Measurements from ENCODE around the gene NR1H4.
"Not testable (repeated sequence)": the region's sequence is repeated elsewhere in the genome, so short reads cannot be mapped to it uniquely, and the experiment has no call there.

The NR1H4 gene

GRCh38 chr12:100468126-100468525 lies 5.5 kb upstream of the NR1H4 start:
- in situ Hi-C loops (cut with HindIII; ENCODE audit: low sequenced_read_pairs): no loop called here

GRCh38 chr12:100472325-100472724 lies 1.3 kb upstream of the NR1H4 start:
- in situ Hi-C loops (cut with HindIII; ENCODE audit: low sequenced_read_pairs): no loop called here

GRCh38 chr12:100473050-100473715 lies 483 bp upstream of the NR1H4 start:
- in situ Hi-C loops (cut with HindIII; ENCODE audit: low sequenced_read_pairs): no loop called here

- in situ Hi-C loops (cut with HindIII; ENCODE audit: low sequenced_read_pairs): loop anchor here (5.0 kb wide), 1 partner anchor 47 kb away; no protein-coding TSS in a partner anchor
Observed at GRCh38 chr12:100474617-100475016, 951 bp downstream of the NR1H4 start.

GRCh38 chr12:100476013-100476751 lies 2.5 kb downstream of the NR1H4 start:
- in situ Hi-C loops (cut with HindIII; ENCODE audit: low sequenced_read_pairs): loop anchor here (5.0 kb wide), 1 partner anchor 49 kb away; no protein-coding TSS in a partner anchor

GRCh38 chr12:100481021-100481420 lies 7.4 kb downstream of the NR1H4 start:
- in situ Hi-C loops (cut with HindIII; ENCODE audit: low sequenced_read_pairs): no loop called here

GRCh38 chr12:100484183-100484886 lies 10.7 kb downstream of the NR1H4 start:
- in situ Hi-C loops (cut with HindIII; ENCODE audit: low sequenced_read_pairs): no loop called here

GRCh38 chr12:100484891-100485471 lies 11.3 kb downstream of the NR1H4 start:
- in situ Hi-C loops (cut with HindIII; ENCODE audit: low sequenced_read_pairs): no loop called here

GRCh38 chr12:100485983-100486382 lies 12.3 kb downstream of the NR1H4 start:
- in situ Hi-C loops (cut with HindIII; ENCODE audit: low sequenced_read_pairs): no loop called here

- in situ Hi-C loops (cut with HindIII; ENCODE audit: low sequenced_read_pairs): no loop called here
Observed at GRCh38 chr12:100489251-100489820, 15.7 kb downstream of the NR1H4 start.

GRCh38 chr12:100490056-100490455 lies 16.4 kb downstream of the NR1H4 start:
- in situ Hi-C loops (cut with HindIII; ENCODE audit: low sequenced_read_pairs): no loop called here

- in situ Hi-C loops (cut with HindIII; ENCODE audit: low sequenced_read_pairs): no loop called here
Observed at GRCh38 chr12:100491104-100491503, 17.4 kb downstream of the NR1H4 start.

GRCh38 chr12:100493396-100494012 lies 19.8 kb downstream of the NR1H4 start:
- in situ Hi-C loops (cut with HindIII; ENCODE audit: low sequenced_read_pairs): no loop called here

- in situ Hi-C loops (cut with HindIII; ENCODE audit: low sequenced_read_pairs): no loop called here
Observed at GRCh38 chr12:100494026-100494425, 20.4 kb downstream of the NR1H4 start.

- in situ Hi-C loops (cut with HindIII; ENCODE audit: low sequenced_read_pairs): no loop called here
Observed at GRCh38 chr12:100494538-100494937, 20.9 kb downstream of the NR1H4 start.

- in situ Hi-C loops (cut with HindIII; ENCODE audit: low sequenced_read_pairs): no loop called here
Observed at GRCh38 chr12:100497105-100497795, 23.6 kb downstream of the NR1H4 start.

GRCh38 chr12:100498141-100498540 lies 24.5 kb downstream of the NR1H4 start:
- in situ Hi-C loops (cut with HindIII; ENCODE audit: low sequenced_read_pairs): no loop called here

GRCh38 chr12:100499416-100499815 lies 25.8 kb downstream of the NR1H4 start:
- in situ Hi-C loops (cut with HindIII; ENCODE audit: low sequenced_read_pairs): no loop called here

- in situ Hi-C loops (cut with HindIII; ENCODE audit: low sequenced_read_pairs): not testable (repeated sequence)
Observed at GRCh38 chr12:100502718-100503117, 29.1 kb downstream of the NR1H4 start.

- in situ Hi-C loops (cut with HindIII; ENCODE audit: low sequenced_read_pairs): no loop called here
Observed at GRCh38 chr12:100503228-100503628, 29.6 kb downstream of the NR1H4 start.
